HepG2 (cell line): Measurements from ENCODE around the gene XRN1. TPM values are rescaled to one million over a fixed set of nuclear protein-coding genes. Genes with fewer than 3 reads are reported as not detected.

ENCODE experiments used
- JUND ChIP-seq: sonication (generic); formaldehyde crosslinking; IDR thresholded peaks from 2 replicates; pipeline ENCODE4 v1.8.0; 2022; ENCODE audit warnings: mild to moderate bottlenecking, missing genetic modification reagents
- MAFF ChIP-seq: IDR thresholded peaks from 2 replicates; pipeline ENCODE4 v1.6.1; 2011; ENCODE audit warnings: low read depth, low read length, improper control_type of control experiment
- MAFG ChIP-seq: sonication (generic); formaldehyde crosslinking; IDR thresholded peaks from 2 replicates; pipeline ENCODE4 v1.5.1; 2020; ENCODE audit warnings: mild to moderate bottlenecking, missing genetic modification reagents
- MBNL3 ChIP-seq: fragments of 250-450 bp; sonication (Bioruptor Pico); conservative IDR thresholded peaks from 2 replicates; pipeline ENCODE4 v1.8.0; 2022; ENCODE audit warnings: mild to moderate bottlenecking, inconsistent platforms
- MIER2 ChIP-seq: IDR thresholded peaks from 2 replicates; pipeline ENCODE4 v1.6.1; 2016; ENCODE audit warnings: missing biosample characterization, missing genetic modification reagents
- MLXIP ChIP-seq: sonication (generic); formaldehyde crosslinking; IDR thresholded peaks from 2 replicates; pipeline ENCODE4 v1.9.0; 2021; ENCODE audit warnings: missing genetic modification reagents, borderline replicate concordance
- NCOA1 ChIP-seq: sonication (generic); formaldehyde crosslinking; IDR thresholded peaks from 2 replicates; pipeline ENCODE4 v1.9.0; 2021; ENCODE audit warnings: missing genetic modification reagents
- PCBP2 ChIP-seq: fragments of 200-400 bp; formaldehyde crosslinking; optimal IDR thresholded peaks from 2 replicates; pipeline ENCODE3; 2018; ENCODE audit warnings: low read length, low read depth; ENCODE audit not compliant: poor library complexity, severe bottlenecking
- PHB2 ChIP-seq: fragments of 450-650 bp; IDR thresholded peaks from 2 replicates; pipeline ENCODE4 v1.6.1; 2018; ENCODE audit not compliant: partially characterized antibody
- SP140L ChIP-seq: sonication (generic); formaldehyde crosslinking; IDR thresholded peaks from 2 replicates; pipeline ENCODE4 v1.4.0; 2020; ENCODE audit warnings: missing genetic modification reagents, borderline replicate concordance
- ZBTB20 ChIP-seq: sonication (generic); formaldehyde crosslinking; IDR thresholded peaks from 2 replicates; pipeline ENCODE4 v1.8.1; 2023; ENCODE audit warnings: missing genetic modification reagents, low read depth, mild to moderate bottlenecking, borderline replicate concordance
- ZNF292 ChIP-seq: sonication (generic); formaldehyde crosslinking; IDR thresholded peaks from 2 replicates; pipeline ENCODE4 v1.8.1; 2022; ENCODE audit warnings: mild to moderate bottlenecking, low read depth, missing genetic modification reagents, borderline replicate concordance
- polyA plus RNA-seq, 8 experiments: library from polyadenylated mRNA; depleted of rRNA in 3 of 8; stranded (reverse) in 7 of 8; unstranded in 1 of 8; fragments of >200 nt; fragmentation: Illumina TruSeq in 4 of 8; extraction: Trizol in 4 of 8; gene quantifications; 2 replicates each; pipeline versions ENCODE4 v1.2.1 to v1.2.3, GENCODE V29; 2011 to 2016; ENCODE audit warnings: low read depth in 4 of 8, missing spikeins in 1 of 8, mixed read lengths in 1 of 8; ENCODE audit not compliant: insufficient read depth in 1 of 8
- total RNA-seq, 5 experiments: library from RNA; depleted of rRNA; stranded (reverse); fragments of >200 nt; fragmentation: Illumina TruSeq; extraction: Trizol; gene quantifications; 2 replicates each; pipeline ENCODE4 v1.2.3, GENCODE V29; 2016; ENCODE audit warnings: low read depth in 1 of 5
- TF ChIP-seq, protein P1 (sequence below): IDR thresholded peaks from 2 replicates; pipeline ENCODE4 v1.6.1; 2016; ENCODE audit warnings: low read depth, control low read depth
- TF ChIP-seq, protein P2 (sequence below): sonication (generic); formaldehyde crosslinking; IDR thresholded peaks from 2 replicates; pipeline ENCODE4 v1.5.0; 2020; ENCODE audit warnings: mild to moderate bottlenecking, missing genetic modification reagents

Gene XRN1
- total and polyA plus RNA-seq, 2 of the 13 experiments (the other 11 are each of a cell fraction or from before 2014, with no cell fraction given): 13.2 to 13.3 TPM

GRCh38 chr3:142447852-142448823 lies at the start of gene XRN1 (continued):
- TF ChIP-seq JUND (CRISPR knock-in tag): no peak
- no peak for TF ChIP-seq MLXIP
- TF ChIP-seq SP140L (CRISPR knock-in tag): 0 out of 2 replicates have a peak, but pooled peaks have one; percentile 55
- TF ChIP-seq ZBTB20: peak; percentile 57; the same call in 1 of the 2 replicates
- TF ChIP-seq PHB2: no peak
- TF ChIP-seq, protein P1, sequence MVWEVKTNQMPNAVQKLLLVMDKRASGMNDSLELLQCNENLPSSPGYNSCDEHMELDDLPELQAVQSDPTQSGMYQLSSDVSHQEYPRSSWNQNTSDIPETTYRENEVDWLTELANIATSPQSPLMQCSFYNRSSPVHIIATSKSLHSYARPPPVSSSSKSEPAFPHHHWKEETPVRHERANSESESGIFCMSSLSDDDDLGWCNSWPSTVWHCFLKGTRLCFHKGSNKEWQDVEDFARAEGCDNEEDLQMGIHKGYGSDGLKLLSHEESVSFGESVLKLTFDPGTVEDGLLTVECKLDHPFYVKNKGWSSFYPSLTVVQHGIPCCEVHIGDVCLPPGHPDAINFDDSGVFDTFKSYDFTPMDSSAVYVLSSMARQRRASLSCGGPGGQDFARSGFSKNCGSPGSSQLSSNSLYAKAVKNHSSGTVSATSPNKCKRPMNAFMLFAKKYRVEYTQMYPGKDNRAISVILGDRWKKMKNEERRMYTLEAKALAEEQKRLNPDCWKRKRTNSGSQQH (CRISPR knock-in tag): peak; percentile 41; the same call in 1 of the 2 replicates
- TF ChIP-seq MIER2 (CRISPR knock-in tag): 0 out of 2 replicates have a peak, but pooled peaks have one; percentile 17
- TF ChIP-seq, protein P2, sequence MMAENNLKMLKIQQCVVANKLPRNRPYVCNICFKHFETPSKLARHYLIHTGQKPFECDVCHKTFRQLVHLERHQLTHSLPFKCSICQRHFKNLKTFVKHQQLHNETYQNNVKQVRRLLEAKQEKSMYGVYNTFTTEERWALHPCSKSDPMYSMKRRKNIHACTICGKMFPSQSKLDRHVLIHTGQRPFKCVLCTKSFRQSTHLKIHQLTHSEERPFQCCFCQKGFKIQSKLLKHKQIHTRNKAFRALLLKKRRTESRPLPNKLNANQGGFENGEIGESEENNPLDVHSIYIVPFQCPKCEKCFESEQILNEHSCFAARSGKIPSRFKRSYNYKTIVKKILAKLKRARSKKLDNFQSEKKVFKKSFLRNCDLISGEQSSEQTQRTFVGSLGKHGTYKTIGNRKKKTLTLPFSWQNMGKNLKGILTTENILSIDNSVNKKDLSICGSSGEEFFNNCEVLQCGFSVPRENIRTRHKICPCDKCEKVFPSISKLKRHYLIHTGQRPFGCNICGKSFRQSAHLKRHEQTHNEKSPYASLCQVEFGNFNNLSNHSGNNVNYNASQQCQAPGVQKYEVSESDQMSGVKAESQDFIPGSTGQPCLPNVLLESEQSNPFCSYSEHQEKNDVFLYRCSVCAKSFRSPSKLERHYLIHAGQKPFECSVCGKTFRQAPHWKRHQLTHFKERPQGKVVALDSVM (CRISPR knock-in tag): peak; percentile 60; the same call in 1 of the 2 replicates
- no peak for TF ChIP-seq PCBP2
- TF ChIP-seq ZNF292 (CRISPR knock-in tag): no peak
- TF ChIP-seq NCOA1 (CRISPR knock-in tag): no peak
- TF ChIP-seq MBNL3 (CRISPR knock-in tag): no peak
- TF ChIP-seq MAFG (CRISPR knock-in tag): no peak
- no peak for TF ChIP-seq MAFF
